Measurements from ENCODE around the gene NECTIN1.
A peak's percentile ranks its signal among the peaks of the same experiment; 100 is the strongest.

The NECTIN1 gene

GRCh38 chr11:119704849-119705248, 24.2 kb downstream of the NECTIN1 start:
- no peak overlapping the region for H3K27ac Mint-ChIP-seq
- H3K36me3 Mint-ChIP-seq (ENCODE audit: low read depth) = no peaks in the 10 kb centered on the region
- H3K9me3 Mint-ChIP-seq = no peaks in the 10 kb centered on the region
- H3K27me3 Mint-ChIP-seq (ENCODE audit: low read depth) = peaks cover 29% of the 10 kb centered on the region
- no peak overlapping the region for H3K4me3 Mint-ChIP-seq
- no peaks in the 10 kb centered on the region for H3K4me1 Mint-ChIP-seq (ENCODE audit: low read depth)

DNA sequence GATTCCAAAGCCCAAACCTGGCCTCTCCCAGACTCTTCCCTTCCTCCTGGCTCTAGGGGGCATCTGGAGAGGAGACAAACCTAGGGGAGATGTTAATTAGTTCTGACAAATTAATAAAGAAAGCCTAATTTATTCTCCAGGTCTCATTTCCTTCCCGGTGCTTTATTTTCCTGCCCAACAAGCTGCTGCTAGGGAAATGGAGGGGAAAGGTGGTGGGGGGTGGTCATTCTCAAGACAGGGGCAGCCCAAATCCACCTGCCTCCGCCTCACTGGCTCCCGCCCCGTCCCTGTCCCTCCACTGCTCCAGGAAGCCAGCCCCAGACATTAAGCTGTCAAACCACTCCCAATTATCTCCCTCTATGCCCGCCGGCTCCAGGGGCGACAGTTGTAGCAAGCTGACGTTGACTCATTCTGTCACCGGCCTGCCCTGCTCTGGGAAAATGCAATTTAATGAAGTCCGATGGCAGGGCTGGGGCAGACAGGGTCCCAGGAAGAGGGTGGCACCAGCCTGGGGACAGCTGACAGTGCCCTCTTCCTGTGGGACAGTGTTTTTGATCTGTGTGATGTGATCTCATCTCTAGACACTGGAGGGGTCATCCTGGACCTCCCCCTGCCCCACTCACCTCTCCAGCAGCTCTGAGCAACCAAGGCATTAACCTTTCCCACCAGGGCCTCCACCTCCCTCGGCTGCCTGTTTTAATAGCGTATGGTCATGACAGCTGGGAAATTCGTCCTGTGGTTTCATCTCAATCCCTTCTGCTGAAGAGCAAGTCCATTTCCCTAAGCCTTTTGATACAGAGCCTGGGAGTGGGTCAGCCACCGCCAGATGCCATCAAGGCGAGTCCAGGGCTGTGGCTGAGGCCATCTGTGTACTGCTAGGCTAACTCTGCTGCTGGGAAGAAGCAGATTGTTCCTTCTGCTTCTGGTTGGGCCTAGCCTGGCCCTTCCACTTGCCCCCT, 27.1 kb downstream of the NECTIN1 start:
- H3K4me3 Mint-ChIP-seq = no peak overlapping the region
- H3K36me3 Mint-ChIP-seq (ENCODE audit: low read depth) = no peaks in the 10 kb centered on the region
- H3K27ac Mint-ChIP-seq = no peak overlapping the region
- H3K9me3 Mint-ChIP-seq = no peaks in the 10 kb centered on the region
- peaks cover 5% of the 10 kb centered on the region for H3K27me3 Mint-ChIP-seq (ENCODE audit: low read depth)
- no peaks in the 10 kb centered on the region for H3K4me1 Mint-ChIP-seq (ENCODE audit: low read depth)

DNA sequence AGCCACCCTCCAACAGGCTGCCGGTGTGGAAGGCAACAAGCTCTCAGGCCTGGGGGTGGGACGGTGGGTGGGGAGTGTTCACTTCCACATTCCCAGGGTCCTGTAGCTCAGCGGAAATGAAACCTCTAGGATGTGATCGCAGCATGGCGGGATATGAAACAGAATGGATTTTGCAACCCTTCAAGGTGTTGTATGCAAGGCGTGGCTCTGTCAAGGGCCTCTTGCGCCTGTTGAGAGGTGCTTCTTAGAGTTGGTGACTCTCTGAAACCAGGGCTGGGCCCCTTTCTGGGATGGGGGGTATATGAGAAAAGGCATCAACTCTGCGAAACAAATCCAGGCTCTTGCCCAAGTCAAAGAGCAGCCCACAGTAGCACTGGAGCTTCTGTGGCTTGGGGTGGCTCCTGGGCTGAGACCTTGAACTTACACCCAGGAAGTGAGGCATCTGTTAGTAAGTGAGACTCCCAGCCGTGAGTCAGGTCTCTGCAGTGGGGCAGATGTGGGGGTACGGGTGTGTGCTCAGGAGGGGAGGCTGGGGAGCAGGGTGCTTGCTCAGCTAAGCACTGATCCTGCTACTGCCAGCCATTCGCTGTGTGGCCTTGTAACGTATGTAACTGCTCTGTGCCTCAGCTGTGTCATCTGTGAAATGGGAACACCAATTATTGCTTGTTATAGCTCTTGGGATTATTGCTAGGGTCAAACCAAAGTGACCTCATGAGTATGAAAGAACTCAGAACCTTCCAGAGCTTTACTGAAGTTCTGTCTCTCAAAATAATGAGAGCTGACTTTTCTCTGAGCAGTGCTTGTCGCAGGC, 28.3 kb downstream of the NECTIN1 start:
- Mint-ChIP-seq H3K36me3 (ENCODE audit: low read depth) (no peaks in the 10 kb centered on the region), H3K27me3 (ENCODE audit: low read depth) (peaks cover 5% of the 10 kb centered on the region), H3K9me3 (no peaks in the 10 kb centered on the region), H3K27ac (no peak overlapping the region), H3K4me1 (ENCODE audit: low read depth) (no peaks in the 10 kb centered on the region), H3K4me3 (no peak overlapping the region)

GRCh38 chr11:119700030-119700429, 29.0 kb downstream of the NECTIN1 start:
- Mint-ChIP-seq H3K27me3 (ENCODE audit: low read depth) (no peaks in the 10 kb centered on the region), H3K36me3 (ENCODE audit: low read depth) (no peaks in the 10 kb centered on the region), H3K27ac (no peak overlapping the region), H3K4me3 (no peak overlapping the region), H3K9me3 (no peaks in the 10 kb centered on the region), H3K4me1 (ENCODE audit: low read depth) (no peaks in the 10 kb centered on the region)

GRCh38 chr11:119699227-119699626, 29.8 kb downstream of the NECTIN1 start:
- Mint-ChIP-seq H3K4me1 (ENCODE audit: low read depth) (no peaks in the 10 kb centered on the region), H3K36me3 (ENCODE audit: low read depth) (no peaks in the 10 kb centered on the region), H3K27ac (no peak overlapping the region), H3K4me3 (no peak overlapping the region), H3K27me3 (ENCODE audit: low read depth) (no peaks in the 10 kb centered on the region), H3K9me3 (no peaks in the 10 kb centered on the region)

- H3K27ac Mint-ChIP-seq = no peak overlapping the region
- H3K36me3 Mint-ChIP-seq (ENCODE audit: low read depth) = no peaks in the 10 kb centered on the region
- no peaks in the 10 kb centered on the region for H3K27me3 Mint-ChIP-seq (ENCODE audit: low read depth)
- no peak overlapping the region for H3K4me3 Mint-ChIP-seq
- peaks cover 2% of the 10 kb centered on the region for H3K4me1 Mint-ChIP-seq (ENCODE audit: low read depth)
- no peaks in the 10 kb centered on the region for H3K9me3 Mint-ChIP-seq
Observed at GRCh38 chr11:119697882-119698281, 31.1 kb downstream of the NECTIN1 start.

DNA sequence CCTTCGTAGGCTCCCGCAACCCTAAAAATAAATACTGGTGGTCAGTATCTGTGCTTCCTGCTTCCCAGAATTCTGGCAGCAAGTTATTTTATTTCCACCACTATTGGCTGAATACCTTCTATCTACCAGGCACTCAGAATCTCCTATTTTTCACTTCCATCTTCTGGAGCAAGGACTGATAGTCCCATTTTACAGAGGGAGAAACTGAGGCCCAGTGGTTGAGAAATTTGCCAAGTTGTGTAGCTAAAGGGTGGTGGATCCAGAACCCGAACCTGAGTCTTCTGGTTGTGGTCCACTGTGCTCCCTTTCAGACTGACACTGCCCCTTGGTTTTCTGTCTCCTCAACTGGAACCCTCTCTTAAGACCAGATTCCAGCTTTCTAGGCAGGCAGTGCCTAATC, 31.6 kb downstream of the NECTIN1 start:
- no peak overlapping the region for H3K4me3 Mint-ChIP-seq
- no peak overlapping the region for H3K27ac Mint-ChIP-seq
- no peaks in the 10 kb centered on the region for H3K9me3 Mint-ChIP-seq
- no peaks in the 10 kb centered on the region for H3K27me3 Mint-ChIP-seq (ENCODE audit: low read depth)
- no peaks in the 10 kb centered on the region for H3K36me3 Mint-ChIP-seq (ENCODE audit: low read depth)
- peaks cover 2% of the 10 kb centered on the region for H3K4me1 Mint-ChIP-seq (ENCODE audit: low read depth)

DNA sequence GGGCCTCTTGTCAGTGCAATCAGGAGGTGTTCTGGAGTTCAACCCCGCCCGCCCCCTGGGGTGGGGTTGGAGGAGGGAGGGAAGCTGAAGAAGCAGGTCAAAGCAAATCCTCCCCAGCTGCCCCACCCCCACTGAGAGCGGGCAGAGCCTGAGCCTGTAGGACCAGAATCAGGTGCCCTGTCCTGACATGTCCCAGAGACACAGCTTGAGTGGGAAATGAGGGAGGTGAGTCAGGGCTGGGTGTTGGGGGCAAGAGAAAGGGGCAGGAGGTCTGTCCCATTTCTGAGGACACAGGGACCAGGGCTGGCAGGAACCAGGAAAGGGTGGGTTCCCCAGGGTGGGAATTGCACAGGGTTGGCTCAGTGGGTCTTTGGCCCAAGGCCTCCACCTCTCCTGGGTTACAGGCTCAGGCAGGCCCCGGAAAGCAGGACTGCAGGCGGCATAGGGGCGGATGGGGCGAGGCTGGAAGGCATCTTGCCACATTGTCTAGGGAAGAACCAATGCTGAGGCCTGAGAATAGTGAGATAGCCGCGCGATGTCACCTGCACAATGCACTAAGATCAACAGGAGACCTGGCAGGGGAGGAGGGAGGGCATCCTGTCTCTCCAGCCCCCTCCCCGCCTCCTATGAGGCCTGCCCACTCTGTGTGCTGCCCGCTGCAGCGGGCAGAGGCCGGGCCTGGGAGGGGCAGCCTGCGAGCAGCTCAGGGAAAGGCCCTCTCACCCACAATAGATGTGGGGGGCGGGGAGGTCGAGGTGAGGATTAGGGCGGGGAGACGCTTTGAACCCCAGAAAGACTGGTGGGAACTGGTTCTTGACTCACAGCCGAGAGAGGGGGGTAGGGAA, 32.4 kb downstream of the NECTIN1 start:
- H3K9me3 Mint-ChIP-seq = no peaks in the 10 kb centered on the region
- H3K27ac Mint-ChIP-seq = no peak overlapping the region
- H3K4me3 Mint-ChIP-seq = no peak overlapping the region
- H3K36me3 Mint-ChIP-seq (ENCODE audit: low read depth) = no peaks in the 10 kb centered on the region
- H3K4me1 Mint-ChIP-seq (ENCODE audit: low read depth) = peaks cover 3% of the 10 kb centered on the region
- H3K27me3 Mint-ChIP-seq (ENCODE audit: low read depth) = no peaks in the 10 kb centered on the region

DNA sequence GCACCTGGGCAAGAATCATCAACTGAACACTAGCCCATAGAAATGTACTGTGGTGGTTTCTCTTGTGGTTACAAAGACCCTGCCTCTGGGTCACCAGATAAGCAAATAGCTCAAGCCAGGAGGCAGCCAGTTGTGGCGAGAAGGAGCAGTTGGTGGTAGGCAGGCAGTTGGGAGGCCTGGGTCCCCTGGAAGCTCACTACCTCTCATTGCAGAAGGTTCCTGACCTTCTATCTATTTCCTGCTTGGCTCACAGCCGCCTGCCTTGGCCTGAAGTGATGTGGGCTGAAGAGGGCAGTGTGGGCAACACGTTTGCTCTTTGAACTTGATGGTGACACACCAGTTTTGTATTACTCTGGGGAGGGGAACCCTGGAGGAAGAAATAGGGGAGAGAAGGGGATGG, 34.7 kb downstream of the NECTIN1 start:
- Mint-ChIP-seq H3K27ac (no peak overlapping the region), H3K36me3 (ENCODE audit: low read depth) (no peaks in the 10 kb centered on the region), H3K4me3 (no peak overlapping the region), H3K9me3 (no peaks in the 10 kb centered on the region), H3K27me3 (ENCODE audit: low read depth) (no peaks in the 10 kb centered on the region), H3K4me1 (ENCODE audit: low read depth) (peaks cover 8% of the 10 kb centered on the region)

DNA sequence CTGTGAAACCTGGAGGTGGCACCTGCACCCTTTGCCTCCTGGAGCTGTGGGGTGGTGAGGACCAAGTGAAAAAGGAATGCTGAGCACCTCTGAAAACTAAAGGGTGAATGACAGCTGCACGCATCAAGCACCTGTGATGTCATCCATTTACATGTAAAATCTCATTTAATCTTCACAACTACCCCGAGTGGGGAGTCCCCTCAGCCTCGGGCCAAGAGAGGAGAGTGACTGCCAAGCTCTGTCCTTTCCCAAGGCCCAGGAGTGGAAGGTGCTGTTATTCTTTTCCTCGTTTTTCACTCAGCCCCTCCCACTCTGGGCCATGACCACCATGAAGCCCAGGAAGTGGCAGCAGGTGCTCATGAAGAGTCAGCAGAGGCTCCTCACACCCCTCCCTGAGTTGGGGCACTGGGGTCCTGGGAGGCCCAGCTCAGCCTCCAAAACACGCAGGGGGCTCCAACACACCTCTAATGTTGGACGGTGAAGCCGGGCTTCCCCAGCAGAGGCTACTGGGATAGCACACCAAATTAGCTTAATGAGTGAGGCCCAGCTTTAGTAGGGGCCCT, 35.7 kb downstream of the NECTIN1 start:
- Mint-ChIP-seq H3K4me3 (no peak overlapping the region), H3K4me1 (ENCODE audit: low read depth) (peaks cover 8% of the 10 kb centered on the region), H3K36me3 (ENCODE audit: low read depth) (no peaks in the 10 kb centered on the region), H3K9me3 (no peaks in the 10 kb centered on the region), H3K27me3 (ENCODE audit: low read depth) (no peaks in the 10 kb centered on the region), H3K27ac (no peak overlapping the region)

GRCh38 chr11:119692540-119692820, 36.5 kb downstream of the NECTIN1 start:
- Mint-ChIP-seq H3K4me3 (no peak overlapping the region), H3K27ac (no peak overlapping the region), H3K27me3 (ENCODE audit: low read depth) (no peaks in the 10 kb centered on the region), H3K36me3 (ENCODE audit: low read depth) (no peaks in the 10 kb centered on the region), H3K4me1 (ENCODE audit: low read depth) (peaks cover 8% of the 10 kb centered on the region), H3K9me3 (no peaks in the 10 kb centered on the region)

GRCh38 chr11:119691701-119692539, 37.1 kb downstream of the NECTIN1 start:
- Mint-ChIP-seq H3K4me3 (no peak overlapping the region), H3K27ac (no peak overlapping the region), H3K36me3 (ENCODE audit: low read depth) (no peaks in the 10 kb centered on the region), H3K9me3 (no peaks in the 10 kb centered on the region), H3K27me3 (ENCODE audit: low read depth) (no peaks in the 10 kb centered on the region), H3K4me1 (ENCODE audit: low read depth) (peaks cover 8% of the 10 kb centered on the region)

DNA sequence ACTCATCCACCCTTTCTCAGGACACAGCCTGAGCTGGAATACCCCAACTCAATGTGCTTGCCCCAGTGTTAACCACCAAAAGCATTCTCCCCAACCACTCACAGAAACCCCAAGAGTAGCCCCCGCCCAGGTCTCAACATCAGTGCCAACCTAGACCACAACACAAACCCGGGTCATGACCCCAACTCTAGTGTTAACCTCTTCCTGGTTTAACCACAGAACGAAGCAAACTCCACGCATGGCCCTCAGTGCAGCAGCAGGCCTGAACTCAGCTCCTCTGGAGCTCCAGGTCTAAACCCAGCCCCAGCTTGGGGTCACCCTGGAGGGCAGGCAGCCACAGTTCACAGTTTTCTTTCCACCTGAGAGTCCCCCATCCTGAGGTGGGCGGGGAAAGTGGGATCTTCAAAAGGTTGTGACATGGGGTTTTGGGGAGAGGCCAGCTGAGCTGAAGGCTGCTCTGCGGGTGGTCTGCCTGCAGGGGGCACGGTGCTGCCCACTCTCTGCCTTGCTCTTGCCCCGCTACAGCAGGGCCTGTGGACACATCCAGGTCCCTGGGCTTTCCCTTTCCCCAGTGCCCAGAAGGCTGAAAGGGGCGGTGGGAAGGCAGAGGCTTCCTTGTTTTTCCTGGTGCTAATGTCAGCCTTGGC, 37.9 kb downstream of the NECTIN1 start:
- Mint-ChIP-seq H3K4me1 (ENCODE audit: low read depth) (peaks cover 8% of the 10 kb centered on the region), H3K27ac (peak overlapping the region; percentile 65), H3K4me3 (peak overlapping the region; percentile 11), H3K36me3 (ENCODE audit: low read depth) (no peaks in the 10 kb centered on the region), H3K27me3 (ENCODE audit: low read depth) (no peaks in the 10 kb centered on the region), H3K9me3 (no peaks in the 10 kb centered on the region)
